Psoas muscle (tissue), 8 donors: ENCODE results near the gene ARFIP1. TPM values are rescaled to one million over a fixed set of nuclear protein-coding genes. Genes with fewer than 3 reads are reported as not detected.

Source experiments
- ATAC-seq, 4 donors: fragments of 200-7000 bp; cut with Tn5 transposase; one replicate each; pipeline ENCODE4 v1.9.1; 2020; ENCODE audit warnings: moderate library complexity in 3 of 4, mild to moderate bottlenecking in 2 of 4
- DNase-seq, 2 donors: peaks; one replicate each; pipeline ENCODE4 v3.0.0-alpha.2; 2020
- H3K27ac ChIP-seq: fragments of 200-600 bp; one replicate; pipeline ENCODE4 v1.8.0; 2022
- H3K27me3 ChIP-seq, 3 donors: fragments of 200-600 bp in 1 of 3; one replicate each; pipeline versions ENCODE4 v1.6.1 to v1.8.0; 2013 to 2022; ENCODE audit warnings: low read length in 2 of 3, mild to moderate bottlenecking in 2 of 3, moderate library complexity in 1 of 3; ENCODE audit not compliant: insufficient read depth in 3 of 3
- H3K36me3 ChIP-seq, 2 donors: fragments of 200-600 bp in 1 of 2; one replicate each; pipeline versions ENCODE4 v1.6.1 to v1.8.0; 2013 to 2022; ENCODE audit warnings: low read depth in 1 of 2, mild to moderate bottlenecking in 1 of 2, moderate library complexity in 1 of 2; ENCODE audit not compliant: insufficient read depth in 1 of 2
- H3K4me1 ChIP-seq: fragments of 200-600 bp; one replicate; pipeline ENCODE4 v1.8.0; 2022
- H3K4me3 ChIP-seq: fragments of 200-600 bp; one replicate; pipeline ENCODE4 v1.8.0; 2022; ENCODE audit warnings: mild to moderate bottlenecking
- H3K9me3 ChIP-seq: fragments of 200-600 bp; one replicate; pipeline ENCODE4 v1.8.0; 2022
- CTCF ChIP-seq: fragments of 200-600 bp; IDR thresholded peaks from one replicate; pipeline ENCODE4 v1.8.0; 2022; ENCODE audit warnings: antibody characterized with exemption
- WGBS, 3 donors: extraction: QIAGEN DNeasy Blood & Tissue Kit; methylation state at CpG; one replicate each; pipeline versions ENCODE4 v1.1.6 to v1.1.7; 2013; 5-methylcytosine and 5-hydroxymethylcytosine counted together
- intact Hi-C, 2 donors: fragments of 100-400 bp; cut with DNase I; formaldehyde crosslinking; loops; one replicate each; pipeline versions ENCODE4 v1.11.0 to v1.14.2; 2022
- polyA plus RNA-seq, 3 donors: library from polyadenylated mRNA; stranded (reverse); fragments of 200-250 nt; gene quantifications; one replicate each; pipeline ENCODE4 v1.2.3, GENCODE V29; 2013
- total RNA-seq, 4 donors: library from RNA; stranded (reverse); fragmentation: NEBNext Ultra II Directional in 2 of 4; extraction: Animal tissue kit (Norgen Biotek cat#: 25700) in 2 of 4; gene quantifications; one replicate each; pipeline versions ENCODE4 v1.2.1 to v1.2.4, GENCODE V29; 2021 to 2023
- donor health status: healthy with polysubstance abuse.
- donor health status: DM: no; HTN: no; CAD: no; lungs with moderate emphysema.
- donor health status: Bipolar disorder and iron deficiency.
- donor health status: healthy.
- donor health status: DM: yes; HTN: yes; CAD: no.
- donor health status: DM: no; HTN: no; CAD: no.
- donor health status: DM: no; HTN: no; CAD: no.
- donor health status: DM: yes; HTN: yes; CAD: no.

Gene ARFIP1
- total and polyA plus RNA-seq, 7 donors, result 6.8 to 15.7 (median 12.2) TPM

GRCh38 chr4:152776352-152776751 lies 3.4 kb upstream of the ARFIP1 start:
- intact Hi-C loops, result no loop called here
- Histone ChIP-seq H3K9me3 (no peaks in the 10 kb centered on the region), H3K4me1 (peaks cover 10% of the 10 kb centered on the region), H3K27ac (no peak overlapping the region), H3K36me3 (no peaks in the 10 kb centered on the region), H3K27me3 (no peaks in the 10 kb centered on the region), H3K4me3 (no peak overlapping the region)
- DNase-seq (no peak), ATAC-seq (no peak)
- TF ChIP-seq CTCF, result no peak

GRCh38 chr4:152777488-152777887 lies 2.3 kb upstream of the ARFIP1 start:
- 83 to 91% (median 87%) methylated on average over 1 of the region's 1 CpG for WGBS, 3 donors
- ATAC-seq (no peak), DNase-seq (no peak)
- TF ChIP-seq CTCF, result no peak
- no peak overlapping the region for H3K4me3 ChIP-seq
- H3K4me1 ChIP-seq, result peaks cover 14% of the 10 kb centered on the region
- no peaks in the 10 kb centered on the region for H3K36me3 ChIP-seq
- intact Hi-C loops, result no loop called here
- no peaks in the 10 kb centered on the region for H3K9me3 ChIP-seq
- no peaks in the 10 kb centered on the region for H3K27me3 ChIP-seq
- no peak overlapping the region for H3K27ac ChIP-seq

- WGBS, 3 donors, result 1% methylated on average over 25 to 30 of the region's 30 CpGs
- Histone ChIP-seq H3K4me3 (peak overlapping the region; percentile 84), H3K4me1 (peaks cover 14% of the 10 kb centered on the region), H3K27me3 (no peaks in the 10 kb centered on the region), H3K9me3 (no peaks in the 10 kb centered on the region), H3K27ac (peak overlapping the region; percentile 91), H3K36me3 (no peaks in the 10 kb centered on the region)
- DNase-seq (no peak), ATAC-seq (peak in 1 of 4 donors; percentile 47)
- no peak for TF ChIP-seq CTCF
- intact Hi-C loops, result no loop called here
Measured at GRCh38 chr4:152778656-152779512, 870 bp upstream of the ARFIP1 start.

GRCh38 chr4:152780267-152780778 lies 569 bp downstream of the ARFIP1 start:
- ATAC-seq, result peak; percentile 25 to 48 (median 38)

More at GRCh38 chr4:152780267-152780778, 569 bp downstream of the ARFIP1 start:
- Histone ChIP-seq H3K27me3 (no peaks in the 10 kb centered on the region), H3K4me3 (peak overlapping the region; percentile 84), H3K27ac (peak overlapping the region; percentile 91), H3K9me3 (no peaks in the 10 kb centered on the region), H3K4me1 (peaks cover 19% of the 10 kb centered on the region), H3K36me3 (no peaks in the 10 kb centered on the region)
- TF ChIP-seq CTCF, result no peak
- intact Hi-C loops, result loop anchor here in 1 of 2 donors (5.0 kb wide), 1 partner anchor 1683 kb away; the partner anchor contains the start of gene RPS3A
- DNase-seq, result no peak
- WGBS, 3 donors, result 1% methylated on average over 14 of the region's 14 CpGs
